HFF-Myc (cell line): ENCODE measurements around the gene ZGPAT.
"Not testable (repeated sequence)": the region's sequence is repeated elsewhere in the genome, so short reads cannot be mapped to it uniquely, and the experiment has no call there.

Experiments
- DNase-seq: peaks from one replicate; pipeline ENCODE4 v3.0.0-alpha.2; 2011; ENCODE audit warnings: low read depth; ENCODE audit errors: extremely low read depth
- H3K4me3 ChIP-seq: replicated peaks from 2 replicates; pipeline ENCODE4 v1.5.1; 2011; ENCODE audit warnings: low read depth, mild to moderate bottlenecking, control low read depth, low read length
- TF ChIP-seq, protein P1 (sequence below): IDR thresholded peaks from 2 replicates; pipeline ENCODE4 v1.5.1; 2012; ENCODE audit warnings: mild to moderate bottlenecking, low read depth, low read length, control low read depth; ENCODE audit errors: missing control alignments

The ZGPAT gene, protein sequence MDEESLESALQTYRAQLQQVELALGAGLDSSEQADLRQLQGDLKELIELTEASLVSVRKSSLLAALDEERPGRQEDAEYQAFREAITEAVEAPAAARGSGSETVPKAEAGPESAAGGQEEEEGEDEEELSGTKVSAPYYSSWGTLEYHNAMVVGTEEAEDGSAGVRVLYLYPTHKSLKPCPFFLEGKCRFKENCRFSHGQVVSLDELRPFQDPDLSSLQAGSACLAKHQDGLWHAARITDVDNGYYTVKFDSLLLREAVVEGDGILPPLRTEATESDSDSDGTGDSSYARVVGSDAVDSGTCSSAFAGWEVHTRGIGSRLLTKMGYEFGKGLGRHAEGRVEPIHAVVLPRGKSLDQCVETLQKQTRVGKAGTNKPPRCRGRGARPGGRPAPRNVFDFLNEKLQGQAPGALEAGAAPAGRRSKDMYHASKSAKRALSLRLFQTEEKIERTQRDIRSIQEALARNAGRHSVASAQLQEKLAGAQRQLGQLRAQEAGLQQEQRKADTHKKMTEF

DNA sequence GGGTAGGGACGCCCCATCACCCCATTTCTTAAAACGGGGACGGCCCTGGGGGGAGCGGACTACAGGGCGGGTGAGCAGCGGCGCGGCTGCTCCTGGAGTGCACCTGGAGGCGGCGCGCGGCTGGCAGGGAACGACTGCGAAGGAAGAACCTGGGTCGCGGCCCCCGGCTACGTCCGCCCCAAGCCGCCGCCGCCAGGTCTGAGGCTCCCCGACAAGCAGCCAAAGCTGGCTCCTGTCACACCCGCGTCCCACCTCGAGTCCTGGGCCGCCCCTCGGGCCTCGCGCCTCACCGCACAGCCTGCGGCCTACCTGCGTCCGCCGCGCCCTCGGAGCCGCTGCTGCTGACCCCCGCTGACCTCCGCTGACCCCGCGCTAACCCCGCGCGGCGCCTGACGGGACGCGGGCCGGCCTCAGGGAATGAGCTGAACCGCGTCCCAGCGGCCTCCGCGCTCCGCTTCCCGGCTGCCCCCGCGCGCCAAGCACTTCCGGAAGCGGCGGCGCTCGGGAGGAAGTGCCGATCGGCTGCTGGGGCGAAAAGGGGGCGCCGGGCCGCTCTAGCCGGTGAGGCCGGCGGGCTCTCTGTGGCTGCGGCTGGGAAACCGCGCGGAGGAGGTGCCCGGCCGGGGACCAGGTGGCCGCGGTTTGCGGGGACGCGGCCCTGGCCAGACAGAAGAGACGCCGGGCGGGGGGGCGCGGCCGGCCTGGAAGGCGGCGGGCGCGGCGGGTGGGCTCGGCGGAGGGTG, at the start of gene ZGPAT, which contains the start of gene ARFRP1:
ZGPAT (plus strand) TSS at position 482 of the 743 bp plus-strand sequence. CDS start 542 bp downstream, outside the sequence.
ARFRP1 (minus strand) TSS at position 419 of the 743 bp plus-strand sequence. CDS start 885 bp downstream, outside the sequence.
- TF ChIP-seq, protein P1, sequence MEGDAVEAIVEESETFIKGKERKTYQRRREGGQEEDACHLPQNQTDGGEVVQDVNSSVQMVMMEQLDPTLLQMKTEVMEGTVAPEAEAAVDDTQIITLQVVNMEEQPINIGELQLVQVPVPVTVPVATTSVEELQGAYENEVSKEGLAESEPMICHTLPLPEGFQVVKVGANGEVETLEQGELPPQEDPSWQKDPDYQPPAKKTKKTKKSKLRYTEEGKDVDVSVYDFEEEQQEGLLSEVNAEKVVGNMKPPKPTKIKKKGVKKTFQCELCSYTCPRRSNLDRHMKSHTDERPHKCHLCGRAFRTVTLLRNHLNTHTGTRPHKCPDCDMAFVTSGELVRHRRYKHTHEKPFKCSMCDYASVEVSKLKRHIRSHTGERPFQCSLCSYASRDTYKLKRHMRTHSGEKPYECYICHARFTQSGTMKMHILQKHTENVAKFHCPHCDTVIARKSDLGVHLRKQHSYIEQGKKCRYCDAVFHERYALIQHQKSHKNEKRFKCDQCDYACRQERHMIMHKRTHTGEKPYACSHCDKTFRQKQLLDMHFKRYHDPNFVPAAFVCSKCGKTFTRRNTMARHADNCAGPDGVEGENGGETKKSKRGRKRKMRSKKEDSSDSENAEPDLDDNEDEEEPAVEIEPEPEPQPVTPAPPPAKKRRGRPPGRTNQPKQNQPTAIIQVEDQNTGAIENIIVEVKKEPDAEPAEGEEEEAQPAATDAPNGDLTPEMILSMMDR, result no peak
- peak within 1 kb of the TSS; percentile 90 for H3K4me3 ChIP-seq
- DNase-seq, result no peak

DNA sequence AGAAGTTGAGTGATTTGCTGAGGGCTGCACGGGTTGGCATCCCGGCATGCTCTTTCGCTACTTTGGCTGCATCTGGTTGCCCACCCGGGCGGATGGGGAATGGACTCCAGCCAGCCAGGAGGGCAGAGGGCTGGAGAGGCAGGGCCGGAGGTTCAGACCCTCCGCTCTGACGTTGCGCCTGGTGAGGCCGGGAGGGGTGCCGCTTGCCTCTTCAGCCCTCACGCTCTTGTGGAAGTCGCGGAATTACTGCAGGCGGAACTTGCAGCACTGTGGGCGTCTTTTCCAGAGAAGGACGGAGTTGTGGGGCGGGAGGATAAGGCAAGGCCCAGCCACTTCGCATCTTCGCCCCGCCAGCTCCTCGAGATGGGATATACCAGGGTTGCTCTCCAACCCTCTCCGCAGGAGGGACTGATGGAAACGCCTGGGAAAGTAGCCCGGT, 49.1 kb upstream of the ZGPAT start:
- no peak for DNase-seq
- TF ChIP-seq, protein P1, result no peak
- peak overlapping the region; percentile 97 for H3K4me3 ChIP-seq

DNA sequence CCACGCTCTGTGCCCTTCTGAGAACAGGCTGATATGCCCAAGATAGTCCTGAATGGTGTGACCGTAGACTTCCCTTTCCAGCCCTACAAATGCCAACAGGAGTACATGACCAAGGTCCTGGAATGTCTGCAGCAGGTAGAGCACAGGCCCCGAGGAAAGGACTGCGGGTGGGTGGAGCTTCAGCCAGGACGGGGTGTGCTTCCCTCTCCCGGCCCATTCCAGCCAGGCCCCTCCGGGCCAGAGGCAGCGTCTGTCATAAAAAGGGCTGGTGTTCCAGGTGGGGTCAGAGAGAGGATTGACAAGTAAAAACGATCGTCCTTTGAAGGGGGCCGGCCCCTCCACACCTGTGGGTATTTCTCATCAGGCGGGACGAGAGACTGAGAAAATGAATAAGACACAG, 48.5 kb upstream of the ZGPAT start:
- H3K4me3 ChIP-seq, result peak overlapping the region; percentile 97
- DNase-seq, result no peak
- TF ChIP-seq, protein P1, result no peak

DNA sequence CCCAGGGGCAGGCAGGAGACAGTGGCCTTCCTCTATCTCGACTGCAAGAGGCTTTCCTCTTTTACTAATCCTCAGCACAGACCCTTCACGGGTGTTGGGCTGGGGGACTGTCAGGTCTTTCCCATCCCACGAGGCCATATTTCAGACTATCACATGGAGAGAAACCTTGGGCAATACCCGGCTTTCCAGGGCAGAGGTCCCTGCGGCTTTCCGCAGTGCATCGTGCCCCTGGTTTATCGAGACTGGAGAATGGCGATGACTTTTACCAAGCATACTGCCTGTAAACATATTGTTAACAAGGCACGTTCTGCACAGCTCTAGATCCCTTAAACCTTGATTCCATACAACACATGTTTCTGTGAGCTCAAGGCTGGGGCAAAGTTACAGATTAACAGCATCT, 47.7 kb upstream of the ZGPAT start:
- DNase-seq, H3K4me3 ChIP-seq: not testable (repeated sequence)

DNA sequence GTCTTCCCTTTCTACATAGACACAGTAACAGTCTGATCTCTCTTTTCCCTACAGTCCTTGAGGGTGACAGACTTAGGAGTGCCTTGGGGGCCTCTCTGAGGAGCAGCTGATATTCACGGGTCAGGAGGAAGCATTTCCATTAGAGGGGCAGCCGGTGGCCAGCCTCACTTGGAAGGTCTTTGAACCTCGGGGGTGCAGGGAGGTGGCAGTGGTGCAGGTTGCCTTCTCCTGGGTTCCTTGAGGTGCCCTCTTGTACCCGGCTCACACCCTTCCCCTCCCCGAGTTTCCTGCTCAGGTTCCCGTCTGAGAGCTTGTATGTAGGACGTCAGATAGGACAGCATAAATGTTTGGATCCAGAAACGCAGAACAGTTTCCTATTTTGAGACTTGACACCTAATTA, 47.2 kb upstream of the ZGPAT start:
- TF ChIP-seq, protein P1, result no peak
- no peak overlapping the region for H3K4me3 ChIP-seq
- no peak for DNase-seq

DNA sequence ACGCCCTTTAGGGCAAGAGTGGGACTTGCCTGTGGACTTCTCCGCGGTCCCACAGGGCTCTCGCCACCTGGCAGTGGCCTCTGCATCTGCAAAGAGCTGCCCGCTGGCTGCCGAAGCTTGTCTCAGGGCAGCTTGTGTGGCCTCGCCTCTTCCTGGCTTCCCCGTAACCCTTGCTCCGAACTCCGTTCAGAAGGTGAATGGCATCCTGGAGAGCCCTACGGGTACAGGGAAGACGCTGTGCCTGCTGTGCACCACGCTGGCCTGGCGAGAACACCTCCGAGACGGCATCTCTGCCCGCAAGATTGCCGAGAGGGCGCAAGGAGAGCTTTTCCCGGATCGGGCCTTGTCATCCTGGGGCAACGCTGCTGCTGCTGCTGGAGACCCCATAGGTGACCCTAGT, 46.7 kb upstream of the ZGPAT start:
- no peak overlapping the region for H3K4me3 ChIP-seq
- DNase-seq, result no peak
- TF ChIP-seq, protein P1, result no peak
